Activated CD4-positive, alpha-beta T cell treated with anti-CD3 and anti-CD28 coated beads for 36 hours (primary cell): ENCODE data around the gene ZNF460. TPM values are rescaled to one million over a fixed set of nuclear protein-coding genes. Genes with fewer than 3 reads are reported as not detected.
"Not testable (repeated sequence)": the region's sequence is repeated elsewhere in the genome, so short reads cannot be mapped to it uniquely, and the experiment has no call there.

Experiments
- ATAC-seq: fragments of 200-7000 bp; cut with Tn5 transposase; one replicate; pipeline ENCODE4 v1.10.0; 2021; ENCODE audit warnings: mild to moderate bottlenecking, moderate library complexity
- CTCF ChIA-PET: fragments of 350-600 bp; sonication (Branson Sonifier 250); formaldehyde crosslinking; loops from one replicate; lab custom pipeline; 2021; ENCODE audit warnings: antibody characterized with exemption; lab: Charles Lee
- POLR2A ChIA-PET: fragments of 350-600 bp; sonication (Branson Sonifier 250); formaldehyde crosslinking; loops from one replicate; lab custom pipeline; 2021; ENCODE audit warnings: antibody characterized with exemption, inconsistent platforms; lab: Charles Lee
- DNase-seq: peaks from one replicate; pipeline ENCODE4 v3.0.0-alpha.2; 2020
- H3K27ac Mint-ChIP-seq: one replicate; pipeline ENCODE4 v1.8.0; 2021; ENCODE audit warnings: mixed read lengths
- H3K27me3 Mint-ChIP-seq: one replicate; pipeline ENCODE4 v1.8.0; 2021; ENCODE audit warnings: mixed read lengths
- H3K36me3 Mint-ChIP-seq: one replicate; pipeline ENCODE4 v1.8.0; 2021; ENCODE audit warnings: low read depth, mixed read lengths
- H3K4me1 Mint-ChIP-seq: one replicate; pipeline ENCODE4 v1.8.0; 2021; ENCODE audit warnings: mixed read lengths
- H3K4me3 Mint-ChIP-seq: one replicate; pipeline ENCODE4 v1.8.0; 2021; ENCODE audit warnings: mild to moderate bottlenecking, moderate library complexity, mixed read lengths
- H3K9me3 Mint-ChIP-seq: one replicate; pipeline ENCODE4 v1.8.0; 2021; ENCODE audit warnings: low read depth, mixed read lengths
- intact Hi-C, 2 experiments: fragments of 100-400 bp; cut with DNase I in 1 of 2; cut with micrococcal nuclease in 1 of 2; formaldehyde crosslinking; loops; one replicate each; pipeline versions ENCODE4 v1.14.2 to v1.15.1; 2022 to 2024; cut with DNase I, micrococcal nuclease
- total RNA-seq, 2 experiments: library from RNA; stranded (reverse); gene quantifications; one replicate each; pipeline ENCODE4 v1.2.3, GENCODE V29; 2021

Gene ZNF460
- total RNA-seq, 2 experiments from 2014 or later: 52.4 to 59.8 TPM

- intact Hi-C loops: no loop called here
- POLR2A ChIA-PET: no interaction called here
- Mint-ChIP-seq H3K27ac (no peak overlapping the region), H3K4me1 (no peaks in the 10 kb centered on the region), H3K27me3 (no peaks in the 10 kb centered on the region), H3K9me3 (peaks cover 28% of the 10 kb centered on the region), H3K4me3 (no peak overlapping the region), H3K36me3 (peaks cover 91% of the 10 kb centered on the region)
- no peak for ATAC-seq
- DNase-seq: no peak
- CTCF ChIA-PET: interaction anchor here (0.6 kb wide), 1 partner anchor 106 kb away, joined by 3 read pairs; no protein-coding TSS in a partner anchor
These were observed 31.0 kb upstream of the ZNF460 start for GRCh38 chr19:57249329-57249728.

DNA sequence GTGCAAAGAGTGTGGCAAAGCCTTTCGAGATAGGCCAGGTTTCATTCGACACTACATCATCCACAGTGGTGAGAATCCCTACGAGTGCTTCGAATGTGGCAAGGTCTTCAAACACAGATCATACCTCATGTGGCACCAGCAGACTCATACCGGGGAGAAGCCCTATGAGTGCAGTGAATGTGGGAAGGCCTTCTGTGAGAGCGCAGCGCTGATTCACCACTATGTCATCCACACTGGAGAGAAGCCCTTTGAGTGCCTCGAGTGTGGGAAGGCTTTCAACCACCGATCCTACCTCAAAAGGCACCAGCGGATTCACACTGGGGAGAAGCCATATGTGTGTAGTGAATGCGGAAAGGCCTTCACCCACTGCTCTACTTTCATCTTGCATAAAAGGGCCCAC is 26.5 kb upstream of the ZNF460 start:
- CTCF ChIA-PET, H3K27me3 Mint-ChIP-seq, intact Hi-C loops, H3K4me1 Mint-ChIP-seq, H3K27ac Mint-ChIP-seq, POLR2A ChIA-PET, H3K4me3 Mint-ChIP-seq: not testable (repeated sequence)
- peaks cover 37% of the 10 kb centered on the region for H3K9me3 Mint-ChIP-seq
- H3K36me3 Mint-ChIP-seq: peaks cover 81% of the 10 kb centered on the region
- DNase-seq (peak; percentile 44), ATAC-seq (peak; percentile 92)

- no peak for ATAC-seq
- POLR2A ChIA-PET: interaction anchor here (0.6 kb wide), 1 partner anchor 89 kb away, joined by 3 read pairs; the partner anchor contains the start of gene ZNF304
- peaks cover 46% of the 10 kb centered on the region for H3K9me3 Mint-ChIP-seq
These were observed 18.2 kb upstream of the ZNF460 start for GRCh38 chr19:57262044-57262443.

GRCh38 chr19:57263244-57263741 is 17.0 kb upstream of the ZNF460 start:
- peaks cover 62% of the 10 kb centered on the region for H3K36me3 Mint-ChIP-seq
- no peaks in the 10 kb centered on the region for H3K27me3 Mint-ChIP-seq
- intact Hi-C loops: no loop called here
- H3K9me3 Mint-ChIP-seq: peaks cover 45% of the 10 kb centered on the region
- no peaks in the 10 kb centered on the region for H3K4me1 Mint-ChIP-seq
- ChIA-PET POLR2A (no interaction called here), CTCF (no interaction called here)
- DNase-seq (no peak), ATAC-seq (no peak)
- no peak overlapping the region for H3K27ac Mint-ChIP-seq
- no peak overlapping the region for H3K4me3 Mint-ChIP-seq

More at GRCh38 chr19:57262044-57262443, 18.2 kb upstream of the ZNF460 start:
- no peak overlapping the region for H3K4me3 Mint-ChIP-seq
- no peaks in the 10 kb centered on the region for H3K27me3 Mint-ChIP-seq
- CTCF ChIA-PET: no interaction called here
- H3K4me1 Mint-ChIP-seq: no peaks in the 10 kb centered on the region
- intact Hi-C loops: no loop called here
- no peak for DNase-seq
- no peak overlapping the region for H3K27ac Mint-ChIP-seq
- H3K36me3 Mint-ChIP-seq: peaks cover 64% of the 10 kb centered on the region

DNA sequence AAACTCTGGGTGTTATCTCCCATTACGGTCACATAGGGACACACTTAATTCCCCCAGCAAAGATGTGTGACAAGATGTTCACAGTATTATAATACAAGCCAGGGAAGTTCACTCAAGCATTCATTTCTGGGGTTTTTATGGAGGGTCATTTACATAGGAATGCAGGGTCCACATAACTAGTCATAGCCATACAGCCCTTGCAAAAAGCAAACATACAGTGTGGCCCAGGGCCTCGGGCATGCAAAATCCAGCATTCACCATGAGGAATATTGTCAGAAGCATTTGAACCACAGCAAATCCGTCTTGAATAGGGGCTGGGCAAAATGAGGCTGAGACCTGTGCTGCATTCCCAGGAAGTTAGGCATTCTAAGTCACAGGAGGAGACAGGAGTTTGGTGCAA is 13.0 kb upstream of the ZNF460 start:
- H3K27me3 Mint-ChIP-seq: no peaks in the 10 kb centered on the region
- ATAC-seq (no peak), DNase-seq (no peak)
- ChIA-PET POLR2A (no interaction called here), CTCF (no interaction called here)
- no peak overlapping the region for H3K4me3 Mint-ChIP-seq
- peaks cover 42% of the 10 kb centered on the region for H3K36me3 Mint-ChIP-seq
- no peak overlapping the region for H3K27ac Mint-ChIP-seq
- peaks cover 26% of the 10 kb centered on the region for H3K9me3 Mint-ChIP-seq
- intact Hi-C loops: no loop called here
- peaks cover 13% of the 10 kb centered on the region for H3K4me1 Mint-ChIP-seq

- Mint-ChIP-seq H3K27ac (peak overlapping the region; percentile 61), H3K4me1 (peaks cover 23% of the 10 kb centered on the region), H3K9me3 (peaks cover 20% of the 10 kb centered on the region), H3K36me3 (peaks cover 48% of the 10 kb centered on the region), H3K4me3 (no peak overlapping the region), H3K27me3 (no peaks in the 10 kb centered on the region)
- ChIA-PET POLR2A (no interaction called here), CTCF (no interaction called here)
- ATAC-seq (peak; percentile 88), DNase-seq (no peak)
- intact Hi-C loops: no loop called here
These were observed 10.6 kb upstream of the ZNF460 start for GRCh38 chr19:57269515-57270250.

DNA sequence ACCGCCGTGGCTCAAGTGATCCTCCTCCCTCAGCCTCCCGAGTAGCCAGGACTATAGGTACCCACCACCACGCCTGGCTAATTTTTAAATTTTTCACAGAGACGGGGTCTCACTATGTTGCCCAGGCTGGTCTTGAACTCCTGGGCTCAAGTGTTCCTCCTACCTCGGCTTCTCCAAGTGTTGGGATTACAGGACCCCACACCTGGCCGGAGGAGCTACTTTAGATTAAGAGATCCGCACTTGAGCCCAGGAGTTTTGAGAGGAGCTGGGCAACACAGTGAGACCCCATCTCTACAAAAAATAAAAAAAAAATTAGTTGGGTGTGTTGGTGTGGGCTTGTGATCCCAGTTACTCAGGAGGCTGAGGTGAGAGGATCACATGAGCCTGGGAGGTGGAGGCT is 9.0 kb upstream of the ZNF460 start:
- ChIA-PET POLR2A (no interaction called here), CTCF (interaction anchor here (0.6 kb wide), 1 partner anchor 31 kb away, joined by 3 read pairs; the partner anchor contains the start of gene ZNF805)
- peaks cover 23% of the 10 kb centered on the region for H3K4me1 Mint-ChIP-seq
- H3K27ac Mint-ChIP-seq: no peak overlapping the region
- peaks cover 55% of the 10 kb centered on the region for H3K36me3 Mint-ChIP-seq
- DNase-seq (no peak), ATAC-seq (no peak)
- no peaks in the 10 kb centered on the region for H3K27me3 Mint-ChIP-seq
- H3K4me3 Mint-ChIP-seq: no peak overlapping the region
- intact Hi-C loops: no loop called here
- H3K9me3 Mint-ChIP-seq: peaks cover 14% of the 10 kb centered on the region

GRCh38 chr19:57273014-57273413 is 7.3 kb upstream of the ZNF460 start:
- ChIA-PET POLR2A (interaction anchor here (0.6 kb wide), 1 partner anchor 1241 kb away, joined by 4 read pairs; no protein-coding TSS in a partner anchor), CTCF (no interaction called here)
- H3K4me1 Mint-ChIP-seq: peaks cover 23% of the 10 kb centered on the region
- H3K9me3 Mint-ChIP-seq: peaks cover 5% of the 10 kb centered on the region
- H3K4me3 Mint-ChIP-seq: no peak overlapping the region
- peaks cover 54% of the 10 kb centered on the region for H3K36me3 Mint-ChIP-seq
- ATAC-seq (no peak), DNase-seq (no peak)
- peak overlapping the region; percentile 19 for H3K27ac Mint-ChIP-seq
- no peaks in the 10 kb centered on the region for H3K27me3 Mint-ChIP-seq
- intact Hi-C loops: no loop called here

DNA sequence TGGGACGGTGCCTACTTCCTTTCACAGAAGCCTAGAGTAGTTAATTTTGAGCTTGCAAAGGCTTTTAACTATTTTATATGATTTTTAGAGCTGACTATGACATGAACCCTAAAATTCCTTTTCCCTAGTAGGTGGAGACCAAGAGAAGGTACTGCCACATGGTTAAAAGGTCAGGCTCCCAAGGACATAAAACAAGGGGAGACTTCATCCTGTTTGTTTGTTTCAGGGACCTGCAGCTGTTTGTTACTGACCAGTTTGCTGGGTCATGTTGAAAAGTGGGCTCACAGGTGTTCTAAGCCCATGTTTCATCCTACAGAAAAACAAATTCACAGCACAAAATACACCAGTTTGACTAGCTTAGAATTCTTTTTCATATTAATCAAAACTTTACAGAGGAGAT is 3.9 kb upstream of the ZNF460 start:
- ATAC-seq: no peak
- ChIA-PET CTCF (no interaction called here), POLR2A (no interaction called here)
- H3K27me3 Mint-ChIP-seq: no peaks in the 10 kb centered on the region
- no peak overlapping the region for H3K4me3 Mint-ChIP-seq
- H3K27ac Mint-ChIP-seq: no peak overlapping the region
- no peak for DNase-seq
- peaks cover 50% of the 10 kb centered on the region for H3K36me3 Mint-ChIP-seq
- intact Hi-C loops: no loop called here
- H3K9me3 Mint-ChIP-seq: peaks cover 3% of the 10 kb centered on the region
- H3K4me1 Mint-ChIP-seq: peaks cover 15% of the 10 kb centered on the region

DNA sequence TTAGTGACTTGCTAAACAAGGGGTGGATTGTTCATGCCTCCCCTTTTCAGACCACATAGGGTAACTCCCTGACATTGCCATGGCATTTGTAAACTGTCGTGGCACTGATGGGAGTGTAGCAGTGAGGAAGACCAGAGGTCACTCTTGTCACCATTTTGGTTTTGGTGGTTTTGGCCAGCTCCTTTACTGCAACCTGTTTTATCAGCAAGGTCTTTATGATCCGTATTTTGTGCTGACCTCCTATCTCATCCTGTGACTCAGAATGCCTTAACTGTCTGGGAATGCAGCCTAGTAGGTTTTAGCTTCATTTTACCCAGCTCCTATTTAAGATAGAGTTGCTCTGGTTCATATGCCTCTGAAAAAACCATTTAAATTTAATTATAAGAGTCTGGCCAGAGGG is 1.8 kb upstream of the ZNF460 start:
- CTCF ChIA-PET, intact Hi-C loops, POLR2A ChIA-PET, DNase-seq, H3K9me3 Mint-ChIP-seq, ATAC-seq, H3K4me3 Mint-ChIP-seq, H3K27ac Mint-ChIP-seq, H3K27me3 Mint-ChIP-seq: not testable (repeated sequence)
- peaks cover 28% of the 10 kb centered on the region for H3K4me1 Mint-ChIP-seq
- H3K36me3 Mint-ChIP-seq: peaks cover 53% of the 10 kb centered on the region

DNA sequence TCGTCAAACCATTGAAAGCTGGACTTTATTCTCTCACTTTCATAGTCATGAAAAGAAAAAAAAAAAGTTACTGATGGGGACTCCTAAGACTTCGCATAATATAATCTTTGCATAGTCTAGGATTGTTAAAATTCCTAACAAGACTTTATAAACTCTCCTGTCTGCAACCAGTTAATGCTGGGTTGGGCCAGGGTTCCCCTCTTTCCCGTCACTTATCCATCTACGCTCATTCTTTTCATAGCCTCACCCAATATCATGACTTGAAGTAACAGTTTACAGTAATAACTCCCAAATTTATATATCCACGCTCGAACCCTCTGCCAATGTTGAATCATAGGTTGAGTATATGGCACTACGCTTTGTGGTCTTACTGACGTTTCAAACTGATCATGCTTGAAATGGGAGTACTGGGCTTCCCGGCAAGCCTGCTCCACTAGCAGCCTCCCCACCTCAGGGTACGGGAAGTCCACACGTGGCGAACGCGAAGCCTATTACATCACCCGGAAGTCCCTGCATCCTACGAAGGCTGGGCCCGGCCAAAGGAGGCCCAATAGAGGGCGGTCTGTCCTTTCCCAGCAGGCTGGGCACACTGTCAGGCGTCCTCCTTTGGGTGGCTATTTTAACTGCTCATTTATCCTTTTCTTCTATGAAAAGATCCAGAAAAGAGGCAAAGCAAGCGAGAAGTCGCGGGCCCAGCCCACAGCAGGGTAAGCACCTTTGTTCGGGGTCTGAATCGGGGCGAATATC is 694 bp upstream of the ZNF460 start:
- H3K4me3 Mint-ChIP-seq: no peak overlapping the region
- ChIA-PET POLR2A (no interaction called here), CTCF (interaction anchor here (0.8 kb wide), 1 partner anchor 960 kb away, joined by 3 read pairs; no protein-coding TSS in a partner anchor)
- DNase-seq (peak; percentile 92), ATAC-seq (peak; percentile 74)
- H3K27me3 Mint-ChIP-seq: no peaks in the 10 kb centered on the region
- intact Hi-C loops: loop anchor here (1.0 to 5.0 kb wide), 17 partner anchors 39 to 1627 kb away; partner anchors contain the start of genes TRAPPC2B (in 2 of the 2), ZNF543 (in 2 of the 2), ZNF547 (in 2 of the 2) and ZNF805 (in 2 of the 2)
- no peak overlapping the region for H3K27ac Mint-ChIP-seq
- no peaks in the 10 kb centered on the region for H3K9me3 Mint-ChIP-seq
- peaks cover 54% of the 10 kb centered on the region for H3K36me3 Mint-ChIP-seq
- H3K4me1 Mint-ChIP-seq: peaks cover 31% of the 10 kb centered on the region
